Smooth muscle cell (in vitro differentiated cells): Measurements from ENCODE around the gene TBC1D9B. TPM values are rescaled to one million over a fixed set of nuclear protein-coding genes. Genes with fewer than 3 reads are reported as not detected.

Experiments used
- DNase-seq: peaks from one replicate; lab custom pipeline; 2025; ENCODE audit not compliant: unreplicated experiment; lab: John Stamatoyannopoulos, UW
- H2AFZ ChIP-seq: fragments of 200-600 bp; sonication (generic); 2 replicates; pipeline ENCODE4 v1.6.0; 2016; ENCODE audit warnings: antibody characterized with exemption, low read depth, mild to moderate bottlenecking
- H3F3A ChIP-seq: fragments of 200-600 bp; sonication (generic); 2 replicates; pipeline ENCODE4 v1.6.0; 2017; ENCODE audit warnings: antibody characterized with exemption, low read depth
- H3K27ac ChIP-seq: fragments of 200-600 bp; sonication (generic); 2 replicates; pipeline ENCODE4 v1.5.1; 2016; ENCODE audit warnings: low read depth, mild to moderate bottlenecking
- H3K27me3 ChIP-seq: fragments of 200-600 bp; sonication (generic); 2 replicates; pipeline ENCODE4 v1.6.1; 2016; ENCODE audit warnings: low read depth, mild to moderate bottlenecking
- H3K36me3 ChIP-seq: fragments of 200-600 bp; sonication (generic); 2 replicates; pipeline ENCODE4 v1.5.1; 2016; ENCODE audit warnings: low read depth
- H3K4me1 ChIP-seq: fragments of 200-600 bp; sonication (generic); 2 replicates; pipeline ENCODE4 v1.5.1; 2016; ENCODE audit warnings: low read depth
- H3K4me2 ChIP-seq: fragments of 200-600 bp; sonication (generic); 2 replicates; pipeline ENCODE4 v1.6.0; 2016; ENCODE audit warnings: mild to moderate bottlenecking
- H3K4me3 ChIP-seq: fragments of 200-600 bp; sonication (generic); 2 replicates; pipeline ENCODE4 v1.5.1; 2016; ENCODE audit warnings: mild to moderate bottlenecking
- H3K79me2 ChIP-seq: fragments of 200-600 bp; sonication (generic); 2 replicates; pipeline ENCODE4 v1.6.0; 2016; ENCODE audit warnings: low read depth, mild to moderate bottlenecking
- H3K9ac ChIP-seq: fragments of 200-600 bp; sonication (generic); 2 replicates; pipeline ENCODE4 v1.6.0; 2016; ENCODE audit warnings: low read depth
- H3K9me3 ChIP-seq: fragments of 200-600 bp; sonication (generic); replicated peaks from 2 replicates; pipeline ENCODE4 v1.5.1; 2016; ENCODE audit warnings: low read depth
- H4K20me1 ChIP-seq: fragments of 200-600 bp; sonication (generic); 2 replicates; pipeline ENCODE4 v1.6.0; 2016; ENCODE audit warnings: low read depth
- CTCF ChIP-seq: fragments of 200-600 bp; sonication (generic); IDR thresholded peaks from 2 replicates; pipeline ENCODE4 v1.5.1; 2017; ENCODE audit warnings: borderline replicate concordance, mild to moderate bottlenecking, antibody characterized with exemption; ENCODE audit not compliant: insufficient read depth, poor library complexity, severe bottlenecking
- WGBS: methylation state at CpG from one replicate; pipeline ENCODE4 v1.1.7; 2016; ENCODE audit warnings: low lambda C conversion rate; 5-methylcytosine and 5-hydroxymethylcytosine counted together
- polyA plus RNA-seq: library from polyadenylated mRNA; unstranded; fragments of >200 nt; fragmentation: Nextera tagmentation; extraction: Ambion mirVana; gene quantifications from 2 replicates; pipeline ENCODE4 v1.2.1, GENCODE V29; 2016
- total RNA-seq: library from RNA; depleted of rRNA; stranded (reverse); fragments of >200 nt; gene quantifications from 2 replicates; pipeline ENCODE4 v1.2.3, GENCODE V29; 2014

TBC1D9B gene
- total and polyA plus RNA-seq, 2 experiments from 2014 or later: 47.5 to 62.3 TPM

- Histone ChIP-seq H3K4me1 (no peaks in the 10 kb centered on the region), H3K9ac (no peak overlapping the region), H3K4me3 (no peak overlapping the region), H4K20me1 (no peaks in the 10 kb centered on the region), H3K79me2 (no peaks in the 10 kb centered on the region), H3F3A (no peaks in the 10 kb centered on the region), H3K27ac (no peak overlapping the region), H3K4me2 (no peak overlapping the region), H3K27me3 (no peaks in the 10 kb centered on the region), H3K36me3 (peaks cover 7% of the 10 kb centered on the region), H3K9me3 (peaks cover 10% of the 10 kb centered on the region), H2AFZ (no peak overlapping the region)
- TF ChIP-seq CTCF: no peak
- 95% methylated on average over 26 of the region's 26 CpGs for WGBS
- no peak for DNase-seq
Observed at GRCh38 chr5:179878222-179879002, 29.3 kb downstream of the TBC1D9B start.

GRCh38 chr5:179876610-179876952, 31.1 kb downstream of the TBC1D9B start:
- Histone ChIP-seq H3K4me2 (no peak overlapping the region), H3K4me3 (no peak overlapping the region), H2AFZ (no peak overlapping the region), H3K79me2 (no peaks in the 10 kb centered on the region), H3K9ac (no peak overlapping the region), H3K27me3 (no peaks in the 10 kb centered on the region), H3K9me3 (no peaks in the 10 kb centered on the region), H3K36me3 (no peaks in the 10 kb centered on the region), H3K4me1 (no peaks in the 10 kb centered on the region), H4K20me1 (no peaks in the 10 kb centered on the region), H3K27ac (no peak overlapping the region), H3F3A (no peaks in the 10 kb centered on the region)
- WGBS: 97% methylated on average over 3 of the region's 3 CpGs
- no peak for DNase-seq
- no peak for TF ChIP-seq CTCF

- H3K4me2 ChIP-seq: no peak overlapping the region
- no peak for DNase-seq
- no peak overlapping the region for H2AFZ ChIP-seq
- 96% methylated on average over 16 of the region's 16 CpGs for WGBS
- H3K27ac ChIP-seq: no peak overlapping the region
- no peaks in the 10 kb centered on the region for H3K4me1 ChIP-seq
- no peak overlapping the region for H3K4me3 ChIP-seq
- H4K20me1 ChIP-seq: no peaks in the 10 kb centered on the region
- H3K79me2 ChIP-seq: no peaks in the 10 kb centered on the region
- H3F3A ChIP-seq: no peaks in the 10 kb centered on the region
- no peaks in the 10 kb centered on the region for H3K9me3 ChIP-seq
- H3K36me3 ChIP-seq: no peaks in the 10 kb centered on the region
- no peaks in the 10 kb centered on the region for H3K27me3 ChIP-seq
- no peak for TF ChIP-seq CTCF
- H3K9ac ChIP-seq: no peak overlapping the region
Observed at GRCh38 chr5:179875741-179876609, 31.7 kb downstream of the TBC1D9B start.
